ENCODE measurements around the gene RPAIN. TPM values are rescaled to one million over a fixed set of nuclear protein-coding genes. Genes with fewer than 3 reads are reported as not detected.

Gene RPAIN
- total RNA-seq, 1 experiment from 2014 or later, result 36.7 TPM

DNA sequence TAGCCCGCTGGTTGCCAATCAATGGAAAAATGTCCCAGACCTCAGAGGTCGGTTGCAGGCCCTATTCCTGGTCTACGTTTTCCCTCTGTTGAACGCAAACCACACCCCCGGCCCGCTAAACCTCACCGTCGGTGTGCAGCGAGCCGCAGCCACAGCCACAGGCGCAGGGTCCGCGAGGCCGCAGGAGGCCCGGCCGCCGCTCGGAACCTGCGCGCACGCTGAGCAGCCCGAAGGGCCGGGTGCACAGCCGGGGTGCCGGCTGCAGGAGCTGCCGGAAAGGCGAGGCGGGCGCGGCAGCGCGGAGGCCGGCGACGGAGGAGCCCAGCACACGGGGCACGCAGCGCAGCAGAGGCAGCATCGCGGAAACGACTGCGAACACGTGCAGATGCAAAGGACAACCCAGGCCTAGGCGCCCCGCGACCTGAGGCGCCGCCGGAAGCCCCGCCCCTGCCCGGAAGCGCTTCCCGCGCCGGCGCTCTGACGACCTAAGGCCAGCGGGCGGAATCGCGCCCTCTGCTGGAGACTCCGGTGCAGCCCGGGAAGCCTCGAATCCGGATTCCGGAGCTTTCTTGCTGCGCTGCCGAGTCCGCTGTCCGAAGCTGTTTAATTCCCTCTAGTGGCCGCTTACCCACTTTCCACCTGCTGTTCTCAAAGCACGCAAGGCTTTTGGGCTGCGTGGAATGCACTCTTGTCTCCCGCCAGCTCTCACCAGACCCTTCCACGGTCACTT is 18.9 kb downstream of the RPAIN start, which contains the start of gene C1QBP:
C1QBP (minus strand) TSS at position 440 of the 730 bp plus-strand sequence; CDS start at position 358, 82 bp downstream.
- in situ Hi-C loops (cut with HindIII; ENCODE audit: low pct_unique_long_range_greater_than_20kb, low sequenced_read_pairs) (no loop called here), intact Hi-C loops (cut with micrococcal nuclease; ENCODE audit: unreplicated experiment) (no loop called here)
- H3K27ac ChIP-seq (ENCODE audit: low read length), result peak within 1 kb of the TSS; percentile 95
- ChIA-PET POLR2A (interaction anchor here (1.1 kb wide), 1 partner anchor 20 kb away, joined by 3 read pairs; the partner anchor contains the start of gene NUP88), CTCF (interaction anchor here (0.6 to 1.4 kb wide), 4 partner anchors 19 to 997 kb away, joined by 3 to 4 read pairs (median 3); partner anchors contain the start of genes NUP88 and RPAIN)
- peak within 1 kb of the TSS; percentile 87 to 94 for H3K4me3 ChIP-seq (ENCODE audit: low read depth in 2 of 2, low read length in 2 of 2)
- peak; percentile 82 for DNase-seq (ENCODE audit: low read depth, low spot score)
- peaks cover 5% of the 10 kb centered on the region; the same call in 1 of the 2 replicates for H3K4me1 ChIP-seq (ENCODE audit: control insufficient read depth, insufficient read depth, low read length)
- no peaks in the 10 kb centered on the region for H3K9me3 ChIP-seq (ENCODE audit: control insufficient read depth, insufficient read depth, low read depth, low read length)
- ATAC-seq, result peak; percentile 93
- no peaks in the 10 kb centered on the region for H3K27me3 ChIP-seq (ENCODE audit: control insufficient read depth, insufficient read depth, low read length)
- BruUV-seq (replicated peaks), result no TSS peak
- peaks cover 20% of the 10 kb centered on the region for H3K36me3 ChIP-seq (ENCODE audit: control insufficient read depth, insufficient read depth, low read length)
- TF ChIP-seq, protein P1, sequence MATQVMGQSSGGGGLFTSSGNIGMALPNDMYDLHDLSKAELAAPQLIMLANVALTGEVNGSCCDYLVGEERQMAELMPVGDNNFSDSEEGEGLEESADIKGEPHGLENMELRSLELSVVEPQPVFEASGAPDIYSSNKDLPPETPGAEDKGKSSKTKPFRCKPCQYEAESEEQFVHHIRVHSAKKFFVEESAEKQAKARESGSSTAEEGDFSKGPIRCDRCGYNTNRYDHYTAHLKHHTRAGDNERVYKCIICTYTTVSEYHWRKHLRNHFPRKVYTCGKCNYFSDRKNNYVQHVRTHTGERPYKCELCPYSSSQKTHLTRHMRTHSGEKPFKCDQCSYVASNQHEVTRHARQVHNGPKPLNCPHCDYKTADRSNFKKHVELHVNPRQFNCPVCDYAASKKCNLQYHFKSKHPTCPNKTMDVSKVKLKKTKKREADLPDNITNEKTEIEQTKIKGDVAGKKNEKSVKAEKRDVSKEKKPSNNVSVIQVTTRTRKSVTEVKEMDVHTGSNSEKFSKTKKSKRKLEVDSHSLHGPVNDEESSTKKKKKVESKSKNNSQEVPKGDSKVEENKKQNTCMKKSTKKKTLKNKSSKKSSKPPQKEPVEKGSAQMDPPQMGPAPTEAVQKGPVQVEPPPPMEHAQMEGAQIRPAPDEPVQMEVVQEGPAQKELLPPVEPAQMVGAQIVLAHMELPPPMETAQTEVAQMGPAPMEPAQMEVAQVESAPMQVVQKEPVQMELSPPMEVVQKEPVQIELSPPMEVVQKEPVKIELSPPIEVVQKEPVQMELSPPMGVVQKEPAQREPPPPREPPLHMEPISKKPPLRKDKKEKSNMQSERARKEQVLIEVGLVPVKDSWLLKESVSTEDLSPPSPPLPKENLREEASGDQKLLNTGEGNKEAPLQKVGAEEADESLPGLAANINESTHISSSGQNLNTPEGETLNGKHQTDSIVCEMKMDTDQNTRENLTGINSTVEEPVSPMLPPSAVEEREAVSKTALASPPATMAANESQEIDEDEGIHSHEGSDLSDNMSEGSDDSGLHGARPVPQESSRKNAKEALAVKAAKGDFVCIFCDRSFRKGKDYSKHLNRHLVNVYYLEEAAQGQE (IDR thresholded peaks at IDR 0.05; ENCODE audit: insufficient read depth in 1 of 2, low read depth in 2 of 2, low read length in 1 of 2), result no peak
- TF ChIP-seq POLR2AphosphoS5 (IDR thresholded peaks at IDR 0.05; ENCODE audit: low read depth, low read length) (peak; percentile 76), SIN3A (IDR thresholded peaks at IDR 0.05; ENCODE audit: borderline replicate concordance, insufficient read depth, low read depth, low read length) (no peak; the same call in 1 of the 2 replicates), TCF7L2 (IDR thresholded peaks at IDR 0.05; ENCODE audit: low read depth, low read length) (no peak)
- TF ChIP-seq, protein P2, sequence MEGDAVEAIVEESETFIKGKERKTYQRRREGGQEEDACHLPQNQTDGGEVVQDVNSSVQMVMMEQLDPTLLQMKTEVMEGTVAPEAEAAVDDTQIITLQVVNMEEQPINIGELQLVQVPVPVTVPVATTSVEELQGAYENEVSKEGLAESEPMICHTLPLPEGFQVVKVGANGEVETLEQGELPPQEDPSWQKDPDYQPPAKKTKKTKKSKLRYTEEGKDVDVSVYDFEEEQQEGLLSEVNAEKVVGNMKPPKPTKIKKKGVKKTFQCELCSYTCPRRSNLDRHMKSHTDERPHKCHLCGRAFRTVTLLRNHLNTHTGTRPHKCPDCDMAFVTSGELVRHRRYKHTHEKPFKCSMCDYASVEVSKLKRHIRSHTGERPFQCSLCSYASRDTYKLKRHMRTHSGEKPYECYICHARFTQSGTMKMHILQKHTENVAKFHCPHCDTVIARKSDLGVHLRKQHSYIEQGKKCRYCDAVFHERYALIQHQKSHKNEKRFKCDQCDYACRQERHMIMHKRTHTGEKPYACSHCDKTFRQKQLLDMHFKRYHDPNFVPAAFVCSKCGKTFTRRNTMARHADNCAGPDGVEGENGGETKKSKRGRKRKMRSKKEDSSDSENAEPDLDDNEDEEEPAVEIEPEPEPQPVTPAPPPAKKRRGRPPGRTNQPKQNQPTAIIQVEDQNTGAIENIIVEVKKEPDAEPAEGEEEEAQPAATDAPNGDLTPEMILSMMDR (IDR thresholded peaks at IDR 0.05), result peak; percentile 99

DNA sequence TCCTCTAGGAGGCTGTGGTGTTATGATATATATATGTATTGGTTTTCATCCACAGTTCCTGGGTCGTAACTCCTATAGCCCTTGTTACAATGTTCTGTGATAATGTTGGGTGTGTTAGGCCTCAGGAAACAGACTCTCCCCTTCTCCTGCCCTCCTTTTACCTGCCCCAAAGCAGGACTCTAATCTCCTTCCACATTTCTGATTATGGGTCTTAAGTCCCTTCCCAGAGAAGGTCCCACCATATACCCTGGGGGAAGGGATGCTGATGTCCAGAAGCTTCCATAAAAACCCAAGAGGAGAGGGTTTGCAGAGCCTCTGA is 19.4 kb downstream of the RPAIN start:
- H3K4me1 ChIP-seq (ENCODE audit: control insufficient read depth, insufficient read depth, low read length), result peaks cover 5% of the 10 kb centered on the region; the same call in 1 of the 2 replicates
- H3K36me3 ChIP-seq (ENCODE audit: control insufficient read depth, insufficient read depth, low read length), result peaks cover 18% of the 10 kb centered on the region
- ATAC-seq (no peak), DNase-seq (ENCODE audit: low read depth, low spot score) (no peak)
- TF ChIP-seq, protein P1 (IDR thresholded peaks at IDR 0.05; ENCODE audit: insufficient read depth in 1 of 2, low read depth in 2 of 2, low read length in 1 of 2), result no peak
- TF ChIP-seq, protein P2 (IDR thresholded peaks at IDR 0.05), result peak; percentile 80; the same call in 1 of the 2 replicates
- ChIA-PET CTCF (interaction anchor here (0.7 to 1.4 kb wide), 3 partner anchors 20 to 997 kb away, joined by 3 to 4 read pairs (median 3); partner anchors contain the start of genes NUP88 and RPAIN), POLR2A (interaction anchor here (1.1 kb wide), 1 partner anchor 20 kb away, joined by 3 read pairs; the partner anchor contains the start of gene NUP88)
- H3K27ac ChIP-seq (ENCODE audit: low read length), result peak overlapping the region; percentile 76
- no peaks in the 10 kb centered on the region for H3K27me3 ChIP-seq (ENCODE audit: control insufficient read depth, insufficient read depth, low read length)
- in situ Hi-C loops (cut with HindIII; ENCODE audit: low pct_unique_long_range_greater_than_20kb, low sequenced_read_pairs), result no loop called here
- peak overlapping the region; percentile 87 to 94 for H3K4me3 ChIP-seq (ENCODE audit: low read depth in 2 of 2, low read length in 2 of 2)
- BruUV-seq (replicated peaks), result no TSS peak
- intact Hi-C loops (cut with micrococcal nuclease; ENCODE audit: unreplicated experiment), result no loop called here
- H3K9me3 ChIP-seq (ENCODE audit: control insufficient read depth, insufficient read depth, low read depth, low read length), result no peaks in the 10 kb centered on the region

Measured in Panc1 (cell line).